ENCODE measurements around the gene SEC14L3.

DNA sequence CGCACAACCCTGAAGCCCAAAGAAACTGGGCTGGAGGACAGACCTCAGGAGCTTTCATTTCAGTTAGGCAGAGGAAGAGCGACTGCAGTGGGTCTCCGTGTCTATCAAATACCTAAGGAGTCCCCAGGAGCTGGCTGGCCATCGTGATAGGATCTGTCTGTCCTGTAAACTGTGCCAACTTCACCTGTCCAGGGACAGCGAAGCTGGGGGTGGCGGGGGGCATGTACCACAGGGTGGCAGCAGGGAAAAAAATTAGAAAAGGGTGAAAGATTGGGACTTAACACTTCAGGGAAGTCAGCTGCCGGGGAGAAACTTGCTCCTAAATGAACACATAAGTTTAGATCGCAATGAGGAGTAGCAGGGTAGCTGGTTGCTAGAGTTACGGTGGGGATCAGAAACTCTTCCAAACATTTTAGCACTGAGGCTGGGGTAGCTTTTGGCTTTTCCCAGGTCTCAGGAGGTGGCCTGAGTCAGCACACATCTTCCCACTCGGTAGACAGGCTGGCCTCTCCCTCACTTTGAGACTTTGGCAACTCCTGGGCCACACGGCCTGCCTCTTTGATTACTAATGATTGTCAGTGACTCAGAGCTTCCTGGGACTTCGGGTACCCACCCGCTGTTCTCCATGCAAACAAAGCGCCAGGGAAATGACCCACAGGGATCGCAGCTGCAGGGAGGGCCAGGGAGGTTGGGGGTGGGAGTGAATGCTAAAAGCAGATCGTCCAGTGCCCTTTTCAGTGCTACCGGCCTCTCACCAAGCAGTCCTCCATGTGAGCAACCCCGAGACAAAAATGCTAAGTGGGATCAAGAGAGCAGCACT is 49.1 kb downstream of the SEC14L3 start:
- TF ChIP-seq, protein P1, sequence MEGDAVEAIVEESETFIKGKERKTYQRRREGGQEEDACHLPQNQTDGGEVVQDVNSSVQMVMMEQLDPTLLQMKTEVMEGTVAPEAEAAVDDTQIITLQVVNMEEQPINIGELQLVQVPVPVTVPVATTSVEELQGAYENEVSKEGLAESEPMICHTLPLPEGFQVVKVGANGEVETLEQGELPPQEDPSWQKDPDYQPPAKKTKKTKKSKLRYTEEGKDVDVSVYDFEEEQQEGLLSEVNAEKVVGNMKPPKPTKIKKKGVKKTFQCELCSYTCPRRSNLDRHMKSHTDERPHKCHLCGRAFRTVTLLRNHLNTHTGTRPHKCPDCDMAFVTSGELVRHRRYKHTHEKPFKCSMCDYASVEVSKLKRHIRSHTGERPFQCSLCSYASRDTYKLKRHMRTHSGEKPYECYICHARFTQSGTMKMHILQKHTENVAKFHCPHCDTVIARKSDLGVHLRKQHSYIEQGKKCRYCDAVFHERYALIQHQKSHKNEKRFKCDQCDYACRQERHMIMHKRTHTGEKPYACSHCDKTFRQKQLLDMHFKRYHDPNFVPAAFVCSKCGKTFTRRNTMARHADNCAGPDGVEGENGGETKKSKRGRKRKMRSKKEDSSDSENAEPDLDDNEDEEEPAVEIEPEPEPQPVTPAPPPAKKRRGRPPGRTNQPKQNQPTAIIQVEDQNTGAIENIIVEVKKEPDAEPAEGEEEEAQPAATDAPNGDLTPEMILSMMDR (IDR thresholded peaks at IDR 0.05), result no peak
- peak in 1 of 2 donors; percentile 16 for TF ChIP-seq POLR2A (IDR thresholded peaks at IDR 0.05)
- TF ChIP-seq POLR2AphosphoS5 (IDR thresholded peaks at IDR 0.05; ENCODE audit: insufficient read depth in 1 of 2, low read depth in 1 of 2), result no peak
